Osteocyte (in vitro differentiated cells): Measurements from ENCODE around the gene ZNF282. TPM values are rescaled to one million over a fixed set of nuclear protein-coding genes. Genes with fewer than 3 reads are reported as not detected.

Experiments
- DNase-seq: peaks from one replicate; pipeline ENCODE4 v3.0.0; 2021; ENCODE audit warnings: mixed read lengths; ENCODE audit not compliant: unreplicated experiment; ENCODE audit errors: extremely low spot score
- H3K27ac Mint-ChIP-seq: one replicate; pipeline ENCODE4 v1.8.0; 2021; ENCODE audit warnings: mild to moderate bottlenecking, mixed read lengths; ENCODE audit not compliant: unreplicated experiment
- H3K27me3 Mint-ChIP-seq: one replicate; pipeline ENCODE4 v1.8.0; 2021; ENCODE audit warnings: mixed read lengths; ENCODE audit not compliant: unreplicated experiment
- H3K36me3 Mint-ChIP-seq: one replicate; pipeline ENCODE4 v1.8.0; 2021; ENCODE audit warnings: mixed read lengths; ENCODE audit not compliant: unreplicated experiment
- H3K4me1 Mint-ChIP-seq: one replicate; pipeline ENCODE4 v1.8.0; 2021; ENCODE audit warnings: mixed read lengths; ENCODE audit not compliant: unreplicated experiment
- H3K4me3 Mint-ChIP-seq: one replicate; pipeline ENCODE4 v1.8.0; 2021; ENCODE audit warnings: mild to moderate bottlenecking, moderate library complexity, mixed read lengths; ENCODE audit not compliant: unreplicated experiment
- H3K9me3 Mint-ChIP-seq: one replicate; pipeline ENCODE4 v1.8.0; 2021; ENCODE audit warnings: mixed read lengths; ENCODE audit not compliant: unreplicated experiment
- total RNA-seq: library from RNA; stranded (reverse); gene quantifications from 2 replicates; pipeline ENCODE4 v1.2.1, GENCODE V29; 2021
- TF ChIP-seq, protein P1 (sequence below): fragments of 200-600 bp; sonication (generic); IDR thresholded peaks from 2 replicates; pipeline ENCODE4 v1.5.0; 2021; ENCODE audit warnings: antibody characterized with exemption, mild to moderate bottlenecking, moderate library complexity

ZNF282 gene
- total RNA-seq, 1 donor from 2014 or later, result 29.8 TPM

GRCh38 chr7:149254181-149254858 is 59.0 kb downstream of the ZNF282 start:
- H3K27me3 Mint-ChIP-seq, result no peaks in the 10 kb centered on the region
- H3K4me3 Mint-ChIP-seq, result no peak overlapping the region
- peaks cover 32% of the 10 kb centered on the region for H3K36me3 Mint-ChIP-seq

DNA sequence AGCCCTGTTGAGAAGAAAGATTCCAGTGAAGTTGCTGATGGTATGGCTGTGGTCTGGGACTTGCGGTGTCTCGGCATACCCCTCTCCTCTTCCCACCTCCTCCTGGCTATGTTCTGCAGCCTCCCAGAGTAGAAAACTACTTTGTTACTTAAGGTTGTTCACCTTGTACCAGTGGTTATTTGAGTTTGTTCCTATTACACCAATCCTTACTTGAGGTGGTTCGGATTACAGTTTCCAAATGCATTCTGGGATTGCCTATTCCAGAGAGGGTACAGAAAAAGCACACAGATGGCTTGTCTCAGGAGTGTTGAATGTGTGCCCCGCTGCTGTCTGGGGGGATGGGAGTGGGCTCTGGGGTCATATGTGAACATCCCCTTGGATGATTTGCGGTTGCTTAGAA is 59.8 kb downstream of the ZNF282 start:
- TF ChIP-seq, protein P1, sequence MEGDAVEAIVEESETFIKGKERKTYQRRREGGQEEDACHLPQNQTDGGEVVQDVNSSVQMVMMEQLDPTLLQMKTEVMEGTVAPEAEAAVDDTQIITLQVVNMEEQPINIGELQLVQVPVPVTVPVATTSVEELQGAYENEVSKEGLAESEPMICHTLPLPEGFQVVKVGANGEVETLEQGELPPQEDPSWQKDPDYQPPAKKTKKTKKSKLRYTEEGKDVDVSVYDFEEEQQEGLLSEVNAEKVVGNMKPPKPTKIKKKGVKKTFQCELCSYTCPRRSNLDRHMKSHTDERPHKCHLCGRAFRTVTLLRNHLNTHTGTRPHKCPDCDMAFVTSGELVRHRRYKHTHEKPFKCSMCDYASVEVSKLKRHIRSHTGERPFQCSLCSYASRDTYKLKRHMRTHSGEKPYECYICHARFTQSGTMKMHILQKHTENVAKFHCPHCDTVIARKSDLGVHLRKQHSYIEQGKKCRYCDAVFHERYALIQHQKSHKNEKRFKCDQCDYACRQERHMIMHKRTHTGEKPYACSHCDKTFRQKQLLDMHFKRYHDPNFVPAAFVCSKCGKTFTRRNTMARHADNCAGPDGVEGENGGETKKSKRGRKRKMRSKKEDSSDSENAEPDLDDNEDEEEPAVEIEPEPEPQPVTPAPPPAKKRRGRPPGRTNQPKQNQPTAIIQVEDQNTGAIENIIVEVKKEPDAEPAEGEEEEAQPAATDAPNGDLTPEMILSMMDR, result no peak
- Mint-ChIP-seq H3K9me3 (no peaks in the 10 kb centered on the region), H3K27me3 (no peaks in the 10 kb centered on the region), H3K4me1 (no peaks in the 10 kb centered on the region), H3K36me3 (peaks cover 31% of the 10 kb centered on the region), H3K4me3 (no peak overlapping the region), H3K27ac (no peak overlapping the region)
- no peak for DNase-seq

More at GRCh38 chr7:149254181-149254858, 59.0 kb downstream of the ZNF282 start:
- Mint-ChIP-seq H3K9me3 (no peaks in the 10 kb centered on the region), H3K27ac (no peak overlapping the region), H3K4me1 (no peaks in the 10 kb centered on the region)
- no peak for DNase-seq
- TF ChIP-seq, protein P1, result no peak

DNA sequence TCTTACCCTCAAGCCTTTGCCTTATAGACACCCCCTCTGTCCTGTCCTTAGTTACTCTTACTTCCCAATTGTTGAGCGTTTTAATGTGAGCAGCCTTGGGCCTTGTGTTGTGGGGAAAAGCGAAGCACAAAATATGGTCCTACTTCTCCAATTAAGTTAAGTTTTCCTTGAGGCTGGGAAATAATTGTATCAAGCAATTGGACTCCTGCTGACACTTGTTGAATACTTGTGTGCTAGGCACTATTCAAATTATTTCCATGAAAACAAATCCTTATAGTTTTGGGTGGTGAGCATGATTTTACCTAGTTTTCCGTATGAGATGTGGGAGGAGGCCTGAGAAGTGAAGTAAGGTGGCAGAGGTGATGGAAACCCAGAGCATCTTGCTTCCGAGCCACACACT is 61.2 kb downstream of the ZNF282 start:
- H3K27ac Mint-ChIP-seq, result no peak overlapping the region
- TF ChIP-seq, protein P1, result no peak
- no peak overlapping the region for H3K4me3 Mint-ChIP-seq
- no peak for DNase-seq
- no peaks in the 10 kb centered on the region for H3K27me3 Mint-ChIP-seq
- peaks cover 6% of the 10 kb centered on the region for H3K4me1 Mint-ChIP-seq
- no peaks in the 10 kb centered on the region for H3K9me3 Mint-ChIP-seq
- peaks cover 28% of the 10 kb centered on the region for H3K36me3 Mint-ChIP-seq

DNA sequence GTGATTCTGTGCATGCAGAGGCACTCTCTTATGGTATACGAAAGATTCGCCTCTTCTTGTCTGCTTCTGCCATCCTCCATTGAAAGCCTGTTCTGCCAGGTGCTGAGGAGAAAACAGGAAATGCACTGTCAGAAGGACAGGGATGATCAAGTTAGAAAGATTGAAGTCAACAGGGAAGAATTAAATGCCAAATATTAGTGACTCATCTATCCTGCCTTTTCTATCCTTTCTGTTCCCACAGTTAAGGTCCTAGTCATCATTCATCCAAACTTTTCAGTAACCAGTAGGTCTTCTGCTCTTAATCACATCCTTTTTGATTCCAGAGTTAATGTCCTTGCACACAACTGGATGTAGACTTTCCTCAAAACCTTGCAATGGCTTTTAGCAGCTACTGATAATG is 61.8 kb downstream of the ZNF282 start:
- no peak for DNase-seq
- no peak overlapping the region for H3K4me3 Mint-ChIP-seq
- H3K4me1 Mint-ChIP-seq, result peaks cover 7% of the 10 kb centered on the region
- no peaks in the 10 kb centered on the region for H3K27me3 Mint-ChIP-seq
- peaks cover 24% of the 10 kb centered on the region for H3K36me3 Mint-ChIP-seq
- H3K9me3 Mint-ChIP-seq, result no peaks in the 10 kb centered on the region
- no peak overlapping the region for H3K27ac Mint-ChIP-seq
- TF ChIP-seq, protein P1, result no peak

- H3K27ac Mint-ChIP-seq, result peak overlapping the region; percentile 97
- H3K27me3 Mint-ChIP-seq, result no peaks in the 10 kb centered on the region
- H3K4me1 Mint-ChIP-seq, result peaks cover 23% of the 10 kb centered on the region
- TF ChIP-seq, protein P1, result no peak
- peak overlapping the region; percentile 80 for H3K4me3 Mint-ChIP-seq
- H3K36me3 Mint-ChIP-seq, result peaks cover 11% of the 10 kb centered on the region
- H3K9me3 Mint-ChIP-seq, result no peaks in the 10 kb centered on the region
- DNase-seq, result no peak
These were observed 66.0 kb downstream of the ZNF282 start for GRCh38 chr7:149261316-149261828.
